HTR-8/SVneo (cell line): ENCODE results near the gene PAMR1.
A peak's percentile ranks its signal among the peaks of the same experiment; 100 is the strongest.

Experiments used
- DNase-seq: peaks from one replicate; pipeline ENCODE4 v3.0.0; 2011; ENCODE audit warnings: low spot score, mixed read lengths; ENCODE audit not compliant: insufficient read length
- FAIRE-seq: peaks from 2 replicates; lab custom pipeline; 2011; peaks lifted over from hg19 to GRCh38; lab: Jason Lieb, UNC

Gene PAMR1

DNA sequence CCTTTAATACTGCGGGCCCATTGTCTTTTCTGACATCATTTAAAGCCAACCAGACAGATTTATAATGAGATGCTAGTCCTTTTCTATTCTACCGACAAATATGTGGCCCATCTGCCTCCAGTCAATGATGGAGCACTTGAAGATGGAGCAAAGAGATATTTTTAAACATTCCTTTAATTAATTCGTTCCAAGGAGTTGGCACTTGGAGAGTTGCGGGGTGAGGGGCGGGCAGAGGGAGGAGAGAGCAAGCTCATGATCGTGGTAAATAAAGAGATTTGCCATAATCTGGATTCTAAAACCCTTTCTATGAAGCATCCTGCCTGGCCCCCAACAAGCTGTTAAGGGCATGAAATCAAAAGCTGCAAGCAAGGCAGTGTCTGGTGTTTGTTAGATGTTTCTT lies 111.1 kb downstream of the PAMR1 start:
- no peak for DNase-seq
- no peak for FAIRE-seq

DNA sequence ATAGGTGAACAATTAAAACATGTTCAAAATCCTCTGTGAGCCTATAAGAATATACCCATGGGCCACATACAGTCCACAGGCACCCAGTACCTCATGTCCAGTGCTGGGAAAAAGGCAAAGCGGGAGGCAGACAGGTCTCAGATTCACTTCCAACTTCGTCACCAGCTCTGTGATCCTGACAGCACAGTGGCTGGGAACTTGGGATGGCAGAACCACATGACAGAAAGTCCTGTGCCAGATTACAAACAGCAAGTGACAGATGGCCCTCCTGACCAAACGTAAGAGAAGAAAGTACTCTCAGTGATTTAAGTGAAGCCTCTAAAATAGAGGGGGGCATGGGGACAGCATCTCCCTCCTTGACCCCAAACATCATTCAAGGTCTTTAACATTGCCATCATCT lies 111.8 kb downstream of the PAMR1 start:
- DNase-seq = no peak
- no peak for FAIRE-seq

DNA sequence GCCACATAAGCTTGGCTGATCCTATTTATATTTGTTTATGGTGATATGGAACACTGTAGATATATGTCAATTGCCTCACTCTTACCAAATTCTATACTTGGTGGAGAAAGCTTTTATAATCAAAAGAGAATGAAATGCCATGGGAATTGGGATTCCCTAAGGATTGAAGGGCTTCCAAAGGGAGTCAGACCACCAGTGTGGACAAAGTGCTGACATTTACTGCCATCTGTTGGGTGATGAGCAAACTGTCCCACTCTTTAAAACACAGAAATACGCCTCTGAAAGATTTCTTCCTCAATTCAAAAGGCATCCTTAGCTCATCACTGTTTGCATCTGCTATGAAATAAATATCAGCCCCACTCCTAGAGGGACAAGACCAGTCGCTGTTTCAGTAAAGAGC lies 113.1 kb downstream of the PAMR1 start:
- no peak for FAIRE-seq
- DNase-seq = peak; percentile 34

DNA sequence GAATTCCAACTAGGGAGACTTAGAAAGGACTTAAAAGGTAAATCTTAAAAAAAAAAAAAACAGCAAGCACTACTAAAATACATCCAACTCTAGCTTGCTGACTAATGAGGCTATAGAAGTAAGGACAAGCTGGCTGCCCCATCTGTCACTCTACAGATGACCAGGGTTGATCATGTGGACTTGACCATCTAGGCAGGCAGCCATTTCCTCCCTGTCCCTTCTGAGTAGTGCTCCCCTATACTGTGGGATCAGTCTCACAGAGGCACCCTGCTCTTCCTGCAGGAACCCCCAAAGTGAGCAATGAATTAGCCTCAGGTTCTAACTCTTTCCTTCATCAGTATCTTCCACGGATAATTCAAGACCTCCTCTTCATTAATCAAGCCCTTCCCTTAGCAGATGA lies 118.4 kb downstream of the PAMR1 start:
- FAIRE-seq (no peak), DNase-seq (no peak)

DNA sequence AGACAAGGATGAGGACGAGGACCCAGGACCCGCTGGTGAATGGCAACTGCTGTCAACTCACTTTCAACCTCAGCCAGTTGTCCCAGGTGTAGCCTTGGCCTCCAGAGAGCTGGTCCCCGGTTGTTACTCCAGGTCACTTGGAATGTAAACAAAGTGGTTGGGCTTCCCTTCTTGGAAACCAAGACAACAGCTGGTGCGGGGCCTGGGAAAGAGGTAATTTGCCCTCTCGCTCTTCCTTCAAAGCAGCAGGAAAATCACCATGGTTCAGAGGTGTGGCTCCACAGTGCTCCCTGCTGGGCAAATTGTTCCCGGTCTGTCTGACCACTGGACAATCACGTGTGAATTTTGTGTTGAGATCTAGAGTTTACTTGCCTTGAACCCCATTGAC lies 121.0 kb downstream of the PAMR1 start:
- no peak for FAIRE-seq
- DNase-seq = peak; percentile 28

DNA sequence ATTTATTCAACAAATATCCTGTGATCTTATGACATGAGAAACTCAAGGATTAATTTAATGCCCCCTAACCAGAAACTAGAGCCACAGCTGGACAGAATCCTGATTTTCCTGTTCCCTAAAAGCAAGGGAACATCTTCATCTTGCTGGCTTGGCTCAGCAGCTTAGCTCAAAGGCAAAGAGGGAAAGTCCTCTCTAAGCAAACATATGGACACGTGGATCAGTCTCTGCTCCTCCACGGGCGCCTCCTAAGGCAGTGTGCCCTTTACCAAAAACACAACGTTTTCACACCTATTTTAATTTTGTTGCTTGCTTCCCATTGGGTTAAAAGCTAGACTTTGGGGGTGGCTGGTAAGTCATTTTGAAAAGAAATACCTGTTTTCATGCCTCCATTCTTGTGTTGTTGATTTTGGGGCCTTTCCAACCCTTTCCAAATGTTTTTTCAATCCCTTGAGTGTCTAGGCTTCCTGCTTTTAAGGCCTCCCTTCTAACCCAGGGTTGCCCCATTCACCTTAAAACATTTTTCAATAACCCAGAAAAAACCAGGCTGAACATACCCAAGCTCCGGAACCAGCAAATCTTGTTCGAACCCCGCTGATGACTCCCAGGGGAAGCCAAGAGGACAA lies 121.5 kb downstream of the PAMR1 start:
- DNase-seq (no peak), FAIRE-seq (no peak)

DNA sequence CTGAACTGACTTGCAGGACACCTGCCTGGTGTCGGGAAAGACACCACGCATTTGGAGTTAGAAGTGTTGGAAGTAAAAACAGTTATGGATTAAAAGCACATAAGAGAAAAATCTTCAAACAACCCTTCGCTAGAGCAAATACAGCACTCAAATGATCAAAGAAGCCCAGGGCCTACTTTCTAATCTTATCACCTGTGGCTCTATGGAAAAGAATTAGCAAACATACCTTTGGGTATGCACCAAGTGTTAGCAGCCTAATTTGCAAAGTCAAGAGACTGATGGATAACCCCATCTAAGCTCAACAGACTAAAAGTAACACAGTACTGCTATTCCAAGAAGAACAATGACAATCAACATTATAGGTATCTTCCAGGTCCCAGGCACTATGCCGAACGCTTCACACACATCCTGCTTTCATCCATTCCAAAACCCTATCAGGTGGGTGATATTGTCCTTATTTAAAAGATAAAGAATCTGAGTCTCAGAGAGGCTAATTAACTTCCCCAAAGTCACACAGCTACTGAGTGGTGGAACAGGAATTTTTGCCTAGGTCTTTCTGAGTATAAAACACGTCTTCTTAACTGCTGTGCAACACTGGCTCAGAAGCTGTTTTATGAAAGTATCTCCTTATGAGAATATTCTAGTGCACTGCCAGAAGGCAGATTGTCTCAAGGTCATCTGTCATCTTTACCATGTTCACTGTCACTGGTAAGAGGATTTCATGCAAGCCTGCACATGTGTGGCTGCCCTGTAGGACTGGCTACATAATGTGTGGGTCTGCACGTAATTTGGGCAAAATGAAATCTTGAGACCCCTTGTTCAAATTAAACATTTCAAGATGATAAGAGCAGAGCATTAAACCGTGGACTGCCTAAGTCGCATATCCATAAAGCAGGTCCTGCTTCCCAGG lies 122.4 kb downstream of the PAMR1 start:
- FAIRE-seq (no peak), DNase-seq (no peak)

DNA sequence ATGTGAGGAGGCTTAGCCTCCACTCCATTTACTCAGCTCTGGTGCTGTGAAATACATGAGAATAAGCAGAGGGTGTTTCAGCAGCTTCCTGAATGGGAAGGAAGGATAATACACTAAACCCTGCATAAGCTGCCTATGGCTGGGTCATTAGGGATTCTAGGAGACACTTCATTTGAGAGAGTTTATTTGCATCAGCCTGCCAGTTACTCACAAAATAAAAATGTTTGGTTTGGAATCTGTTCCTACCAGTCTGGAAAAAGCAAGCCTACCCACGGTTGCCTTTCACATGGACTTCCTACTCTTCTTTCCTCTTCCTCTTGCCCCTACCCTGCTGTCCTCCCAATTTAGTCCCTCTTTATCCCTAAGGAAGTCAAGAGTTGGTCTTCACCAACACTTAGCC lies 126.5 kb downstream of the PAMR1 start:
- FAIRE-seq (no peak), DNase-seq (no peak)

DNA sequence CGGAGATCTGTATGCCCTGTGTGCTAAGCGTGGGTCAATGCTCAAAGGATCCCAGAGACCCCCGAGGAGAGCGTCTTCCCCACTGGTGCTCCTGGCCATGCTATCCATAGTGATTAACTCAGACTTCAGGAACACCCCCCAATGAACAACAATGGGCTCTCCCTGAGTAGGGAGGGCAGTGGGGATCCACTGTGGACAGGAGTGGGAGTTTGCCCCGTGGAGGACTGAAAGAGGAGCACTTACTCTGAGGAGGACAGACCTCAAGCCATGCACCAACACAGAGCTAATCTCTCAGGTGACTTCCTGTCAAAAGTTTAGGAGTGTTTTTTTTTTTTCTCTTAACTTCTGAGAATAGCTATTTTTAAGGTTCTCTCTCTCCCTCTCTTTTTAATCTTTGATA lies 130.5 kb downstream of the PAMR1 start:
- DNase-seq (no peak), FAIRE-seq (no peak)

DNA sequence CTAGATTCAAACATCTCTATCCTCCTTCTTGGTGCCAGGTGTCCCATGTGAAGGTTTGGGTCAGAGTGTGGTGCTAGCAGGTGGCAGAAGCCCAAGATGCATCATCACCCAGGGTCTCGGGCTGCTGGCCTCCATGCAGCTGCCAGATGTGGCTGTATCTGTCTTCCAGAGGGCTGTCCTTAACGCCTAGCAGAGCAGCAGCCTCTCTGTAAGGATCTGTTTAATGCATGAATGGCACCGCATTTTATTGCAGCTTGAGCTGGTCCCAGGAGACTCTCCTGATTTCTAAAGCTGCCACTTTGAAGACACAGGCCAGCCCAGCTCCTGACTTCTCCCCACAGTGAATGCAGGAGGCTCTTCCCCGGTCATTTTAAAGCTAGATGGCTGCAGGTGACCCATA lies 132.3 kb downstream of the PAMR1 start:
- FAIRE-seq (no peak), DNase-seq (no peak)

DNA sequence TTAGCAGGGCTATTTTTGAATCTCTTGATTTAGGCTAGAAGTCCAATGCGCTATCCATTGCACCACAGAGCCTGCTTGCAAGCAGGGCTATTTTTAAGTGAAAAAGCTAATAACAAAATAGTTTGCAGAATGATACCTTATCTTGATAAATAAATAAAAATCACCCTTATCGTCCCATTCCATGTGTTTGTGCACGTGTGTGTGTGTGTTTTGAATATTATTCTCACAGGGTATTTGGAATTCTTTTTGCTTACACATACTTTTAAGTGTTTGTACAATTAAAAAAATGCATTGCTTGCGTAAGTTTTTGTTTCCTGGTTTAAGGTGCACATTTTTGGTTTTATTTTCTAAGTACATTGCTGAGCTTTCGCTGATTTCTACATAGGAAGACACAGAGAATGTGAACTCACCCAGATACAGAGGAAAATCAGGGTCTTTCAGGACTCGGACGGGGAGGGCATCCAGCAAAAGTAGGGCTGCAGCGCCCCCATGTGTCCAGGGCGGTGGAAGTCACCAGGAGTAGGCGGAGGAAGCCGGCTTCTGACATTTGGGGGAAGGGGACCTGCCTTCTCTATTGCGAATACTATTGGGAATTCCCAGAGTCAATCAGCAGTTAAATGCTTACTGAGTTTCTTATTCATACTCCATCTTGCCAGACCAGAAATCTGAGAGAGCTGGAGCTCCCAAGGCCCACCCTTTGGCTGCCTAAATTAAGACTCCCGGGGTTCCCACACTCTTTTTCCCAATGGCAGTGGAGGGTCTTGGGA lies 133.3 kb downstream of the PAMR1 start:
- FAIRE-seq (no peak), DNase-seq (peak; percentile 75)

DNA sequence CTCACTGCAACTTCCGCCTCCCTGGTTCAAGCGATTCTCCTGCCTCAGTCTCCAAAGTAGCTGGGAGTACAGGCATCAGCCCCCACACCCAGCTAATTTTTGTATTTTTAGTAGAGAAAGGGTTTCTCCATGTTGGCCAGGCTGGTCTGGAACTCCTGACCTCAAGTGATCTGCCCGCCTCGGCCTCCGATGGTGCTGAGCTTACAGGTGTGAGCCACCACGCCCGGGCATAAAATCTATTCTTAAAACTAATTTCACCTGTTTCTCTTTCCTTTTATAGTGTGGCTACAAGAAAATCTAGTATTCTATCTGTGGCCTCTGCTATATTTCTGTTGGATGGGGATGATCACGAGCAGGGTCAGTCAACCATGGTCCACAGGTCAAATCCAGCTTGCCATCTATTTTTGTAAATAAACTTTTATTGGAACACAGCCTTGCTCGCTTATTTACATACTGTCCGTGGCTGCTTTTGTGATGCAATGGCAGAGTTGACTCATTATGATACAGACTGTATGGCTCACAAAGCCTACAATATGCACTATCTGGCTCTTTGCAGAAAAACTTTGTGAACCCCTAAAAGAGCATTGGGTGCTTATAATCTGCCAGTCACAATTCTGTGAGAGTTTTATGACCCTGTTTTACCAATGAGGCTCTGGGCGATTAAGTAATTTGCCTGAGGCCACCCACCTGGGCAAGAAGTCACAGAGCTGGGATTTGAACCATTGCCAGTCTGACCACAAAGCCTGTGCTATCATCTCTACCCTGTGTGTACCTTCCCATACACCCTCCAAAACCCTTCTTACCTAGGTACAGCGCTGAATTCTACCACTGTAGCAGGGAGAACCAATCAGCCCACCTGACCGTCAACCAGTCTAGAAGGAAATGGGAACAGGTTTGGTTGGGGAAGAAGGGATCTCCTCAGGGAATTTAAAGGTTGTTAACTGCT lies 134.4 kb downstream of the PAMR1 start:
- DNase-seq = peak; percentile 23
- no peak for FAIRE-seq

DNA sequence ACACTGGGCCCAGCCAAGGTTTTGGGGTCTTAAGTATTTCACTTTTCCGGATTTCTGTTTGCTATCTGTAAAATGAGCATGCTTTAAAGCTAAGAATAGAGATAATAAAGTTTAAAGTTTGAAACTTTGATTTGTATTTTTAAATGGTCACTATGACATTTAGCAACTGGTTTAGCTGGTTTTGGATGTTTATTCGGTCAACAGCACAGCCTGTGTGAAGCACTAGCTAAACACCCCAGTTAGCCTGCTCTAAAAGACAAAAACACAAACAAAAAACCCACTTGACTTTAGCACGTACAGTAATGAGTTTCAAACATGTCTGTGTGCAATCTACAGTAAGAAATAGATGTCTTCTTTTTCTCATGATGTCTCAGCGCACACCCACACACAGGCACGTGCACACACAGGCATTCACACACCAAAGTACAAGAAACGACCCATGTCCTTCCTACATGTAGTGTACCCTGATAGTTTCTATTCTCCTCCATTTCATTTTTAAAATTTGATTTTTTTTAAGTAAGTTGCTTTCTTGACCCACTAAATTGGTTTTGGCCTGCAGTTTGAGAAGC lies 135.4 kb downstream of the PAMR1 start:
- FAIRE-seq (no peak), DNase-seq (no peak)

DNA sequence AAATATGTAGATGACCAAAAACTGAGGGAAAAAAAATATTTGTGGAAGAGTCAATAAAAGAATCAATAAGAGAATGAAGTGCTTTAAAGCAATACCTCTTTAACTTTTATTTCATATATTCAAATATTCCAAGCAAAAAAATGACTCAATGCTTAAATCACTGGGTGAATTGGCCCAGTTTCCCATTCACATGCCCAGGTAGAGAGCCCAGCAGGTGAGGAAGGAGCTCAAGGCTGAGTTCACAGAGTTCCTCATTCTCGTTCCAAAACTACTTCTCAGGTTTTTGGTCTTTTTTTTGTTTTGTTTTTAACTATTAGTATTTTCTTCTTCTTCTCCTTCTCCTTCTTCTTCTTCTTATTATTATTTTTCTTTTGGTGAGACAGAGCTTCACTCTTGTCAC lies 136.3 kb downstream of the PAMR1 start:
- DNase-seq (no peak), FAIRE-seq (no peak)

DNA sequence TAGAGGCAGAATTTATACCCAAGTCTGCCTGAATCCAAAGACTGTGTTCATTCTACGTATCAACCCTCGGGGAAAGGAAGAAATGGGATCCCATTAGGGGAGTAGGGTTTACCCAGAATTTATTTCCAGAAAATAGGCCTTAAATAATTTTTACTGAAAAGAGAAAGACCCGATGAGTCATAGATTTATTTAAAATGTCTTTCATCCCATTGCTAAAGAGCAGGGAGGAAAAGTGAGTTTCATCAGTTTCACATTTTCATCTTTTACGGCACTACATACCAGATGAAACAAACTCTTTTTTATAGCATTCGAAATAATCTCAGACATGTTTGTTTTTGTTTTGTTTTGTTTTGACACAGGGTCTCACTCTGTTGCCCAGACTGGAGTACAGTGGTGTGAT lies 137.4 kb downstream of the PAMR1 start:
- DNase-seq (no peak), FAIRE-seq (no peak)

DNA sequence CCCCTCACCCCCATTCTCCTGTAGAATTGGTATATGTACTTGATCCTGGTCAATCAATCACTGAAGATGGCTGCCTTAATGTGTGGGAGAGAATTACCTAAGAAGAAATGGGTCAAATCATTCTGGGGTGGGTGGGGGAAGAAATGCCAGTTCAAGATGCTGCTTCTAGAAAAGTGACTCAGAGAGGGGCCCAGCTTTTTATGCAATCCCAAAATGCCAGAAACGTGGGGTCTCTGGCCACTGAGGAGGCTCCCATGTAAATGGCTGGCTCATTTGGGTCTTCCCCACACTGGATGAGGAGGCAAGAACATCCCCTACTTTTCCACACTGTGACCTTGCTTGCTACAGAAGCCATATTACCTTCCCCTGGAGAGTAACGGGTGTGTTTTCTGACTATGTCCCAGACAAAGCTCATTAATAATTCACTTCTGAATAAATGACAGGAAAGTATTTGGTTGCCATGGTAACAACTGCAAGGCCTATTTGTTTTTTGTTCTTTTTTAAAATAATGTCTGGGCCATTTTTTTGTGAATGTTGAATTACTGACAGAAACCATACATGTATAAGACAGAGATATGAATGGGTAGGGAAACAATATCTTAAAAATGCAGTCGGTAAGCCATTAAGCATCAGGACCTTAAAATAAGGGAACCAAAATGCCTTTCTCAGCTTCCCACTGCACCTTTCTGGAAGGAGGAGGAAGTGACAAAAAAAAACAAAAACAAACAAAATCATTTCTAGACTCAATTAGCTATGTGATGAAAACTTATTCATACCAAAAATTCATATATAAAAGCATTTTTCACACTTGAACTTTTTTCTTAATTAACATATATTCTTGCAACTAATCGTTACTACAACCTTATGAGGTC lies 138.1 kb downstream of the PAMR1 start:
- no peak for FAIRE-seq

DNA sequence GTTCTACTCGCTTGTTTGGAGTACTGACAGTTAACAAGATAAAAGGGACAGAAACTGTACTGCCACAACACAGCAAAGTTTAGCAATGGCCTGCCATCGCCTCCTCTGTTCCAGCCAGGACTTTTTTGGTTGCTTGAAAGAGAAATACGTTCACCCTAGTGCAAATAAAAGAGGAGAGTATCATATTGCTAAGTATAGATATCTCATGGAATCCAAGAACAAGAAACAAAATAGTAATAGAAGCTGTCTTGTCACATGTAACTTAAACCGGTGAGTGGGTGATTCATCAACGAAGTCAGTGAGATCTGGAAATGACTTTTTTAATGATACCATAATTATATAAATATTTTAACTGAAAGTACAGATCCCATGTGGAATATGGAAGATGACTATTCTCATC lies 141.5 kb downstream of the PAMR1 start:
- FAIRE-seq (no peak), DNase-seq (no peak)

More for the DNA sequence above, 138.1 kb downstream of the PAMR1 start:
- no peak for DNase-seq
